ENCODE data around the gene PRR14L. TPM values are rescaled to one million over a fixed set of nuclear protein-coding genes. Genes with fewer than 3 reads are reported as not detected.
"Not testable (repeated sequence)": the region's sequence is repeated elsewhere in the genome, so short reads cannot be mapped to it uniquely, and the experiment has no call there.

Gene PRR14L
- total and polyA plus RNA-seq, 2 donors: 10.1 to 10.7 TPM

DNA sequence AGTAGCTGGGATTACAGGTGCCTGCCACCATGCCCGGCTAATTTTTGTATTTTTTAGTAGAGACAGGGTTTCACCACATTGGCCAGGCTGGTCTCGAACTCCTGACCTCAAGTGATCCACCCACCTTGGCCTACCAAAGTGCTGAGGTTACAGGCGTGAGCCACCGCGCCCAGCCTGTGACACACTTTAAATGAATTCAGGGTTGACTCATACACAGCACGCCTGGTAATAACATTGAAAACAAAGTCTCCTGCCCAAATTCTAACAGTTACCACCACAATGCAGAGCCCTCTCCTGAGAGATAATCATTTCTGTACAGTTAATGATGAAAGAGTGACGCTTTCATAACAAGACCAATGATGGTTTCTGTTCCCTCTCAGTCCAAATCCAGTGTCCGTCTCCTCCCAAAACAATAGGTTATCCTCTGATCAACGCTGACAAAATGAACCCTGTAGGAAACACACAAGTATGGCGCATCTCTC, 89.0 kb downstream of the PRR14L start:
- not testable (repeated sequence) for H3K27me3 ChIP-seq (ENCODE audit: control insufficient read depth in 2 of 2, insufficient read depth in 1 of 2, low read length in 1 of 2); H3K27ac ChIP-seq (ENCODE audit: low read depth in 1 of 2, low read length in 1 of 2); H3K9me3 ChIP-seq (ENCODE audit: control insufficient read depth in 2 of 2, insufficient read depth in 1 of 2, low read length in 1 of 2); DNase-seq (ENCODE audit: low read depth in 6 of 9, low spot score in 9 of 9); H3K36me3 ChIP-seq (ENCODE audit: control insufficient read depth in 2 of 2, insufficient read depth in 2 of 2, low read length in 1 of 2)
- Histone ChIP-seq H3K4me1 (ENCODE audit: control insufficient read depth in 2 of 2, insufficient read depth in 2 of 2, low read length in 2 of 2) (peaks cover 9 to 14% of the 10 kb centered on the region in 2 donors), H3K4me3 (ENCODE audit: low read length in 2 of 2) (peak overlapping the region in 1 of 2 donors; percentile 67)
- 87% methylated on average over 10 of the region's 10 CpGs for WGBS

- 92% methylated on average over 7 of the region's 7 CpGs for WGBS
- H3K27ac ChIP-seq (ENCODE audit: low read depth in 1 of 2, low read length in 1 of 2): no peak overlapping the region
Measured at GRCh38 chr22:31659246-31659645, 90.7 kb downstream of the PRR14L start.

GRCh38 chr22:31654408-31654807, 95.5 kb downstream of the PRR14L start:
- H3K9me3 ChIP-seq (ENCODE audit: control insufficient read depth in 2 of 2, insufficient read depth in 1 of 2, low read length in 1 of 2): no peaks in the 10 kb centered on the region
- no peaks in the 10 kb centered on the region for H3K27me3 ChIP-seq (ENCODE audit: control insufficient read depth in 2 of 2, insufficient read depth in 1 of 2, low read length in 1 of 2)
- no peak overlapping the region for H3K27ac ChIP-seq (ENCODE audit: low read depth in 1 of 2, low read length in 1 of 2)
- 96% methylated on average over 5 of the region's 5 CpGs for WGBS
- no peak overlapping the region for H3K4me3 ChIP-seq (ENCODE audit: low read length in 2 of 2)
- peaks cover 3 to 5% of the 10 kb centered on the region in 2 donors for H3K36me3 ChIP-seq (ENCODE audit: control insufficient read depth in 2 of 2, insufficient read depth in 2 of 2, low read length in 1 of 2)
- DNase-seq (ENCODE audit: low read depth in 6 of 9, low spot score in 9 of 9): no peak
- no peaks in the 10 kb centered on the region for H3K4me1 ChIP-seq (ENCODE audit: control insufficient read depth in 2 of 2, insufficient read depth in 2 of 2, low read length in 2 of 2)

More at GRCh38 chr22:31659246-31659645, 90.7 kb downstream of the PRR14L start:
- DNase-seq (ENCODE audit: low read depth in 6 of 9, low spot score in 9 of 9): no peak
- H3K4me1 ChIP-seq (ENCODE audit: control insufficient read depth in 2 of 2, insufficient read depth in 2 of 2, low read length in 2 of 2): peaks cover 9 to 14% of the 10 kb centered on the region in 2 donors
- no peak overlapping the region for H3K4me3 ChIP-seq (ENCODE audit: low read length in 2 of 2)
- H3K36me3 ChIP-seq (ENCODE audit: control insufficient read depth in 2 of 2, insufficient read depth in 2 of 2, low read length in 1 of 2): no peaks in the 10 kb centered on the region
- no peaks in the 10 kb centered on the region for H3K9me3 ChIP-seq (ENCODE audit: control insufficient read depth in 2 of 2, insufficient read depth in 1 of 2, low read length in 1 of 2)
- no peaks in the 10 kb centered on the region for H3K27me3 ChIP-seq (ENCODE audit: control insufficient read depth in 2 of 2, insufficient read depth in 1 of 2, low read length in 1 of 2)

- H3K4me1 ChIP-seq (ENCODE audit: control insufficient read depth in 2 of 2, insufficient read depth in 2 of 2, low read length in 2 of 2): no peaks in the 10 kb centered on the region
- H3K4me3 ChIP-seq (ENCODE audit: low read length in 2 of 2): no peak overlapping the region
- no peak for DNase-seq (ENCODE audit: low read depth in 6 of 9, low spot score in 9 of 9)
- WGBS: 90% methylated on average over 2 of the region's 2 CpGs
- no peaks in the 10 kb centered on the region for H3K27me3 ChIP-seq (ENCODE audit: control insufficient read depth in 2 of 2, insufficient read depth in 1 of 2, low read length in 1 of 2)
- peak overlapping the region in 1 of 2 donors; percentile 31 for H3K27ac ChIP-seq (ENCODE audit: low read depth in 1 of 2, low read length in 1 of 2)
- no peaks in the 10 kb centered on the region for H3K9me3 ChIP-seq (ENCODE audit: control insufficient read depth in 2 of 2, insufficient read depth in 1 of 2, low read length in 1 of 2)
- peaks cover 3 to 5% of the 10 kb centered on the region in 2 donors for H3K36me3 ChIP-seq (ENCODE audit: control insufficient read depth in 2 of 2, insufficient read depth in 2 of 2, low read length in 1 of 2)
Measured at GRCh38 chr22:31653944-31654343, 96.0 kb downstream of the PRR14L start.

- Histone ChIP-seq H3K36me3 (ENCODE audit: control insufficient read depth in 2 of 2, insufficient read depth in 2 of 2, low read length in 1 of 2) (peaks cover 8 to 10% of the 10 kb centered on the region in 2 donors), H3K4me3 (ENCODE audit: low read length in 2 of 2) (no peak overlapping the region), H3K27me3 (ENCODE audit: control insufficient read depth in 2 of 2, insufficient read depth in 1 of 2, low read length in 1 of 2) (no peaks in the 10 kb centered on the region), H3K9me3 (ENCODE audit: control insufficient read depth in 2 of 2, insufficient read depth in 1 of 2, low read length in 1 of 2) (no peaks in the 10 kb centered on the region), H3K4me1 (ENCODE audit: control insufficient read depth in 2 of 2, insufficient read depth in 2 of 2, low read length in 2 of 2) (no peaks in the 10 kb centered on the region), H3K27ac (ENCODE audit: low read depth in 1 of 2, low read length in 1 of 2) (peak overlapping the region in 1 of 2 donors; percentile 62)
- DNase-seq (ENCODE audit: low read depth in 6 of 9, low spot score in 9 of 9): no peak
- 91% methylated on average over 9 of the region's 9 CpGs for WGBS
Measured at GRCh38 chr22:31652911-31653684, 96.8 kb downstream of the PRR14L start.

- no peak for DNase-seq (ENCODE audit: low read depth in 6 of 9, low spot score in 9 of 9)
- Histone ChIP-seq H3K4me1 (ENCODE audit: control insufficient read depth in 2 of 2, insufficient read depth in 2 of 2, low read length in 2 of 2) (no peaks in the 10 kb centered on the region), H3K27me3 (ENCODE audit: control insufficient read depth in 2 of 2, insufficient read depth in 1 of 2, low read length in 1 of 2) (no peaks in the 10 kb centered on the region), H3K9me3 (ENCODE audit: control insufficient read depth in 2 of 2, insufficient read depth in 1 of 2, low read length in 1 of 2) (no peaks in the 10 kb centered on the region), H3K27ac (ENCODE audit: low read depth in 1 of 2, low read length in 1 of 2) (no peak overlapping the region), H3K4me3 (ENCODE audit: low read length in 2 of 2) (no peak overlapping the region), H3K36me3 (ENCODE audit: control insufficient read depth in 2 of 2, insufficient read depth in 2 of 2, low read length in 1 of 2) (peaks cover 12 to 17% of the 10 kb centered on the region in 2 donors)
- 93% methylated on average over 9 of the region's 9 CpGs for WGBS
Measured at GRCh38 chr22:31652088-31652487, 97.8 kb downstream of the PRR14L start.

- H3K9me3 ChIP-seq (ENCODE audit: control insufficient read depth in 2 of 2, insufficient read depth in 1 of 2, low read length in 1 of 2): no peaks in the 10 kb centered on the region
- no peak overlapping the region for H3K4me3 ChIP-seq (ENCODE audit: low read length in 2 of 2)
- no peaks in the 10 kb centered on the region for H3K27me3 ChIP-seq (ENCODE audit: control insufficient read depth in 2 of 2, insufficient read depth in 1 of 2, low read length in 1 of 2)
- H3K27ac ChIP-seq (ENCODE audit: low read depth in 1 of 2, low read length in 1 of 2): peak overlapping the region in 1 of 2 donors; percentile 10
- 92% methylated on average over 4 of the region's 4 CpGs for WGBS
- H3K36me3 ChIP-seq (ENCODE audit: control insufficient read depth in 2 of 2, insufficient read depth in 2 of 2, low read length in 1 of 2): peaks cover 12 to 17% of the 10 kb centered on the region in 2 donors
- H3K4me1 ChIP-seq (ENCODE audit: control insufficient read depth in 2 of 2, insufficient read depth in 2 of 2, low read length in 2 of 2): no peaks in the 10 kb centered on the region
- DNase-seq (ENCODE audit: low read depth in 6 of 9, low spot score in 9 of 9): no peak
Measured at GRCh38 chr22:31651664-31652063, 98.3 kb downstream of the PRR14L start.

DNA sequence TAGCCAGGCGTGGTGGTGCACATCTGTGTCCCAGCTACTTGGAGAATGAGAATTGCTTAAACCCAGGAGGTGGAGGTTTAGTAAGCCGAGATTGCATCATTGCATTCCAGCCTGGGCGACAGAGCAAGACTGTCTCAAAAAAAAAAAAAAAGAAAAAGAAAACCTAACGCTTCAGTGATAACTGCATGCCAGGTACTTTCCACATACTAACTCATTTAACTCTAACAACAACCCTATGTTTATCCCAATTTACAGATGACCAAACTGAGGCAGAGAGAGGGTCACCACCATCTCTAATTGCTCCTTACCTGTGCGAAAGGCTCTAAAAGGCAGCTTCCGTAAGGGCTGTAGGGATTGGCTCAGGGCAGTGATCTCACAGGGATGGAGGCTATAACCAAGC, 99.5 kb downstream of the PRR14L start:
- H3K9me3 ChIP-seq (ENCODE audit: control insufficient read depth in 2 of 2, insufficient read depth in 1 of 2, low read length in 1 of 2): no peaks in the 10 kb centered on the region
- peak overlapping the region in 1 of 2 donors; percentile 53 for H3K27ac ChIP-seq (ENCODE audit: low read depth in 1 of 2, low read length in 1 of 2)
- H3K4me3 ChIP-seq (ENCODE audit: low read length in 2 of 2): no peak overlapping the region
- no peaks in the 10 kb centered on the region for H3K4me1 ChIP-seq (ENCODE audit: control insufficient read depth in 2 of 2, insufficient read depth in 2 of 2, low read length in 2 of 2)
- H3K36me3 ChIP-seq (ENCODE audit: control insufficient read depth in 2 of 2, insufficient read depth in 2 of 2, low read length in 1 of 2): peaks cover 16 to 18% of the 10 kb centered on the region in 2 donors
- 96% methylated on average over 6 of the region's 6 CpGs for WGBS
- H3K27me3 ChIP-seq (ENCODE audit: control insufficient read depth in 2 of 2, insufficient read depth in 1 of 2, low read length in 1 of 2): no peaks in the 10 kb centered on the region
- DNase-seq (ENCODE audit: low read depth in 6 of 9, low spot score in 9 of 9): no peak

DNA sequence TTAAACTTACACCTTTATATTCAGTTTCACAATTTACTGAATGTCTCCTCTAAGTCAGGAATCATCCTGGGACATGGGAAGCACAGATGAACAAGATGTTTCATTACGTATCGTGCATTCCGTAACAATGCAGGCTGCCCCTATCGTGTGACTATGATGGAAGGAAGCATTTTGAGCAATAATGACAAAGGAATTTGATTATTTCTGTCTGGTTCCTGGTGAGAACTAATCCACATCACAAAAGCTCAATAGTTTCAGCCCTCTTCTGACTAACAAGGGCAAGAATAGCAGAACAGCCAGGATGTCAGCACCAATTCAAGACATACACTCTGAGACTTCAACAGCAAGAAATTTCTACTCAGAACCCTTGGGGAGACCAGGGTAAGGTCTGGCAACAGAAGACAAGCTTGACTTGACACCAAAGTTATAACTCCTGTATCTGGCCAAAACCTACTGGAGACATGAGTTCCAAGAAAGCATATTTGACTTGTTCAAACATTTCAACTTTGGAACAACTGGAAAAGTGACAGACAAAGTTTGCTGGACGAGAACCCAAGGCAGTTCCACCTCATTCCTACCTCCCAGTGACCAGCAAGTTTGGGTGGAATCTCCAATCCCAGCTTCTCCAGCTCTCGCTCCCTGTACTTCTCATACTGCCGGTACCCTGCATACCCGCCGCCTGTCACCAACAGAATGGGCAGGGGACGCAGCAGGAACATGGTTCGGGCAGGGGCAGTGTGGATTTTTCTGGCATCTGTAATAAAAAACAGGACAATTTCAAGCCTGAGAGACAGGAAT, 102.2 kb downstream of the PRR14L start:
- Histone ChIP-seq H3K36me3 (ENCODE audit: control insufficient read depth in 2 of 2, insufficient read depth in 2 of 2, low read length in 1 of 2) (peaks cover 19 to 21% of the 10 kb centered on the region in 2 donors), H3K4me1 (ENCODE audit: control insufficient read depth in 2 of 2, insufficient read depth in 2 of 2, low read length in 2 of 2) (no peaks in the 10 kb centered on the region), H3K4me3 (ENCODE audit: low read length in 2 of 2) (no peak overlapping the region), H3K27me3 (ENCODE audit: control insufficient read depth in 2 of 2, insufficient read depth in 1 of 2, low read length in 1 of 2) (no peaks in the 10 kb centered on the region), H3K27ac (ENCODE audit: low read depth in 1 of 2, low read length in 1 of 2) (peak overlapping the region; percentile 1 to 74), H3K9me3 (ENCODE audit: control insufficient read depth in 2 of 2, insufficient read depth in 1 of 2, low read length in 1 of 2) (no peaks in the 10 kb centered on the region)
- WGBS: 84% methylated on average over 11 of the region's 11 CpGs
- DNase-seq (ENCODE audit: low read depth in 6 of 9, low spot score in 9 of 9): no peak

Data from thymus (tissue), 11 donors.